ENCODE results near the gene PDE1A. TPM values are rescaled to one million over a fixed set of nuclear protein-coding genes. Genes with fewer than 3 reads are reported as not detected.

PDE1A gene
- total RNA-seq, 1 donor from 2014 or later: 1.1 TPM

GRCh38 chr2:182416191-182416590 is 10.6 kb downstream of the PDE1A start:
- Mint-ChIP-seq H3K4me1 (ENCODE audit: low read depth) (no peaks in the 10 kb centered on the region), H3K36me3 (ENCODE audit: low read depth) (no peaks in the 10 kb centered on the region), H3K9me3 (ENCODE audit: low read depth) (no peaks in the 10 kb centered on the region), H3K27me3 (ENCODE audit: low read depth) (no peaks in the 10 kb centered on the region), H3K27ac (ENCODE audit: unreplicated experiment) (no peak overlapping the region), H3K4me3 (ENCODE audit: unreplicated experiment) (no peak overlapping the region)
- TF ChIP-seq CTCF (IDR thresholded peaks at IDR 0.05): no peak
- no peak for DNase-seq (ENCODE audit: low spot score)

GRCh38 chr2:182415771-182416170 is 11.1 kb downstream of the PDE1A start:
- no peaks in the 10 kb centered on the region for H3K9me3 Mint-ChIP-seq (ENCODE audit: low read depth)
- no peaks in the 10 kb centered on the region for H3K36me3 Mint-ChIP-seq (ENCODE audit: low read depth)
- no peak for TF ChIP-seq CTCF (IDR thresholded peaks at IDR 0.05)
- H3K27ac Mint-ChIP-seq (ENCODE audit: unreplicated experiment): no peak overlapping the region
- no peaks in the 10 kb centered on the region for H3K4me1 Mint-ChIP-seq (ENCODE audit: low read depth)
- no peaks in the 10 kb centered on the region for H3K27me3 Mint-ChIP-seq (ENCODE audit: low read depth)
- H3K4me3 Mint-ChIP-seq (ENCODE audit: unreplicated experiment): no peak overlapping the region
- DNase-seq (ENCODE audit: low spot score): no peak

GRCh38 chr2:182412858-182413257 is 14.0 kb downstream of the PDE1A start:
- H3K9me3 Mint-ChIP-seq (ENCODE audit: low read depth): no peaks in the 10 kb centered on the region
- H3K36me3 Mint-ChIP-seq (ENCODE audit: low read depth): no peaks in the 10 kb centered on the region
- H3K4me1 Mint-ChIP-seq (ENCODE audit: low read depth): no peaks in the 10 kb centered on the region
- no peak for TF ChIP-seq CTCF (IDR thresholded peaks at IDR 0.05)
- DNase-seq (ENCODE audit: low spot score): no peak
- no peak overlapping the region for H3K4me3 Mint-ChIP-seq (ENCODE audit: unreplicated experiment)
- H3K27me3 Mint-ChIP-seq (ENCODE audit: low read depth): no peaks in the 10 kb centered on the region
- no peak overlapping the region for H3K27ac Mint-ChIP-seq (ENCODE audit: unreplicated experiment)

GRCh38 chr2:182410120-182410519 is 16.7 kb downstream of the PDE1A start:
- no peak for DNase-seq (ENCODE audit: low spot score)
- no peaks in the 10 kb centered on the region for H3K9me3 Mint-ChIP-seq (ENCODE audit: low read depth)
- H3K4me1 Mint-ChIP-seq (ENCODE audit: low read depth): peaks cover 14% of the 10 kb centered on the region
- H3K27me3 Mint-ChIP-seq (ENCODE audit: low read depth): no peaks in the 10 kb centered on the region
- no peak overlapping the region for H3K27ac Mint-ChIP-seq (ENCODE audit: unreplicated experiment)
- no peak for TF ChIP-seq CTCF (IDR thresholded peaks at IDR 0.05)
- H3K4me3 Mint-ChIP-seq (ENCODE audit: unreplicated experiment): no peak overlapping the region
- H3K36me3 Mint-ChIP-seq (ENCODE audit: low read depth): no peaks in the 10 kb centered on the region

- no peak for TF ChIP-seq CTCF (IDR thresholded peaks at IDR 0.05)
- Mint-ChIP-seq H3K36me3 (ENCODE audit: low read depth) (peaks cover 2% of the 10 kb centered on the region), H3K4me1 (ENCODE audit: low read depth) (peaks cover 25% of the 10 kb centered on the region), H3K9me3 (ENCODE audit: low read depth) (no peaks in the 10 kb centered on the region), H3K27me3 (ENCODE audit: low read depth) (no peaks in the 10 kb centered on the region), H3K27ac (ENCODE audit: unreplicated experiment) (no peak overlapping the region), H3K4me3 (ENCODE audit: unreplicated experiment) (no peak overlapping the region)
- no peak for DNase-seq (ENCODE audit: low spot score)
Observed at GRCh38 chr2:182406221-182406620, 20.6 kb downstream of the PDE1A start.

All from chondrocyte (in vitro differentiated cells).